Erythroblast (primary cell): ENCODE data around the gene NT5DC1.

Experiments
- GATA1 ChIP-seq: IDR thresholded peaks from 2 replicates; pipeline ENCODE4 v1.6.1; 2011; ENCODE audit warnings: low read depth, mild to moderate bottlenecking, control low read depth, low read length, moderate library complexity
- POLR2A ChIP-seq: IDR thresholded peaks from 2 replicates; pipeline ENCODE4 v1.6.1; 2011; ENCODE audit warnings: mild to moderate bottlenecking, low read length

- TF ChIP-seq POLR2A: no peak
- no peak for TF ChIP-seq GATA1
These were observed 25.8 kb upstream of the NT5DC1 start for GRCh38 chr6:116074732-116075390.
